GM13977 (cell line): ENCODE data around the gene NINL.

ENCODE experiments used
- DNase-seq: peaks from one replicate; pipeline ENCODE4 v3.0.0; 2012; ENCODE audit warnings: low spot score
- CTCF ChIP-seq: IDR thresholded peaks from 2 replicates; pipeline ENCODE4 v1.5.1; 2012; ENCODE audit warnings: mild to moderate bottlenecking, control low read depth; ENCODE audit not compliant: insufficient read depth; ENCODE audit errors: extremely low read depth, missing control alignments
- in situ Hi-C: fragments of 300-500 bp; cut with MboI; formaldehyde crosslinking; loops from one replicate; pipeline ENCODE4 v1.12.0; 2022; ENCODE audit warnings: low sequenced_read_pairs, low pct_unique_long_range_greater_than_20kb, mixed read lengths, inconsistent platforms; ENCODE audit not compliant: unreplicated experiment

NINL gene

GRCh38 chr20:25422032-25422431 lies 163.3 kb downstream of the NINL start:
- no peak for TF ChIP-seq CTCF
- in situ Hi-C loops = loop anchor here (25.0 kb wide), 1 partner anchor 435 kb away; the partner anchor contains the start of gene APMAP
- DNase-seq = no peak

DNA sequence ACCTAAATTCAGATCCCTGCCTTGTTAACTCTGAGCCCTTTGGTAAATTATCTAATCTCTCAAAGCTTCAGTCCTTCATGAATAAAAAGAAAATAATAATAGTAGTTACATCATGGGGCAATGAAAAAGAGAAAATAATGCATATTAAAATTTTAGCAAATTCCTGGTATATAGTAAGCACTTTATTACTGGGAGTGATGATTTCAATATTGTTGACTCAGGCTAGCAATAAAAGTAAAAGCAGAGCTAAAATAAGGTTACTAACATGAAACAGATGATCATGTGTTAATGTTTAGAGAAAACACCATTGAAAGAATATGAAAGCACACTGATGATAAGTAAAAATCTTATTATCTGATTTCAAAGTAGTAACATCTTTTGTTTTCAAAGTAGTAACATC lies 164.2 kb downstream of the NINL start:
- in situ Hi-C loops = loop anchor here (25.0 kb wide), 1 partner anchor 434 kb away; the partner anchor contains the start of gene APMAP
- DNase-seq = no peak
- no peak for TF ChIP-seq CTCF

DNA sequence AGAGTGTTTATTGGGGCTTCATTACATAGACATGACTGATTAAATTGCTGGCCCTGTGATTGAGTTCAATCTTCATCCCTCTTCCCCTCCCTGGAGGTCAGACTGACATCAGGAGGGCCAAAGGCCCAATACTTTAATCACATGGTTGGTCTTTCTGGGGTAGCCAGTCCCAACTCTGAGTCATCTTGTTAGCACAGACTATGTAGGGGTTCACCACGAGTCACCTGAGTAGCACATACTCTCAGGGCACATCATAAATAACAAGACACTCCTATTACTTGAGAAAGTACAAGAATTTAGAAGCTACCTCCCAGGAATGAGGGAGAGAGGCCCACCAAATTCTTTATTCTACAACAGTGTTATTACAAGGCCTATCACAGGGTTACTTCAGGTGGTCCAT lies 166.6 kb downstream of the NINL start:
- in situ Hi-C loops = loop anchor here (25.0 kb wide), 1 partner anchor 431 kb away; the partner anchor contains the start of gene APMAP
- no peak for TF ChIP-seq CTCF
- no peak for DNase-seq

DNA sequence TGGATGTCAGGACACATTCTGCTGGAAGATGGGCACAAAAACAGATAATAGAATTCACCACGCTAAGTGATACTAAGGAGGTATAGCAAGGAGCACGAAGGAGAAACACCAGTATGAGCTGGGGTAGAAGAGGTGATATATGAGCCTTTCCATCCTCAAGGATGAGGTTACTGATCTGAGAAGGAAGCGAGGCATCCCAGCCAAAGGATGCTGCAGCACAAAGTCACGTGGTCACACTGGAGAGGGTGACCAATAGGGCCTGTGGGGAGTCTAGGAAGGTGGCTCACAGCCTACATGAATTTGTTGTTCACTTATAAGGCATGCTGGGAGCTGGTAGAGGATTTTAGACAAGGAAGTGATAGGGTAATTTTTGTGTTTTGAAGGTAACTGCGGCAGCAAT lies 176.4 kb downstream of the NINL start:
- in situ Hi-C loops = loop anchor here (25.0 kb wide), 1 partner anchor 422 kb away; the partner anchor contains the start of gene APMAP
- no peak for DNase-seq
- TF ChIP-seq CTCF = no peak

DNA sequence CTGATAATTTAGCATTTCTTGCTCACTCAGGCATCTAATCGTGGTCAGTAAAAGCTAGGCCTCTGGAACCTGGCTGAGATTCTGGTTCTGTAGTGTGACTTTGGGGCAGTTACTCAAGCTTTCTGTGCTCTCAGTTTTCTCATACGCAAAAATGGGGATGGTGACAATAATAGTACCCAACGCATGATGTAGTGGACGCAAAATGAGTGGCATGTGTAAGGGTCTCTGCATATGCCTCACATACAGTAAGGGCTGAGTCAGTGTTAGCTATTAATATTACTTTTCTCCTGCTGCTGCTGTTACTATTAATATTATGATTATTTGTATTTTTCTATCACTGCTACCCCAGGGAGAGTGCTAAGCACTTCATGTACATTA lies 177.2 kb downstream of the NINL start:
- no peak for TF ChIP-seq CTCF
- in situ Hi-C loops = loop anchor here (25.0 kb wide), 1 partner anchor 421 kb away; the partner anchor contains the start of gene APMAP
- no peak for DNase-seq

DNA sequence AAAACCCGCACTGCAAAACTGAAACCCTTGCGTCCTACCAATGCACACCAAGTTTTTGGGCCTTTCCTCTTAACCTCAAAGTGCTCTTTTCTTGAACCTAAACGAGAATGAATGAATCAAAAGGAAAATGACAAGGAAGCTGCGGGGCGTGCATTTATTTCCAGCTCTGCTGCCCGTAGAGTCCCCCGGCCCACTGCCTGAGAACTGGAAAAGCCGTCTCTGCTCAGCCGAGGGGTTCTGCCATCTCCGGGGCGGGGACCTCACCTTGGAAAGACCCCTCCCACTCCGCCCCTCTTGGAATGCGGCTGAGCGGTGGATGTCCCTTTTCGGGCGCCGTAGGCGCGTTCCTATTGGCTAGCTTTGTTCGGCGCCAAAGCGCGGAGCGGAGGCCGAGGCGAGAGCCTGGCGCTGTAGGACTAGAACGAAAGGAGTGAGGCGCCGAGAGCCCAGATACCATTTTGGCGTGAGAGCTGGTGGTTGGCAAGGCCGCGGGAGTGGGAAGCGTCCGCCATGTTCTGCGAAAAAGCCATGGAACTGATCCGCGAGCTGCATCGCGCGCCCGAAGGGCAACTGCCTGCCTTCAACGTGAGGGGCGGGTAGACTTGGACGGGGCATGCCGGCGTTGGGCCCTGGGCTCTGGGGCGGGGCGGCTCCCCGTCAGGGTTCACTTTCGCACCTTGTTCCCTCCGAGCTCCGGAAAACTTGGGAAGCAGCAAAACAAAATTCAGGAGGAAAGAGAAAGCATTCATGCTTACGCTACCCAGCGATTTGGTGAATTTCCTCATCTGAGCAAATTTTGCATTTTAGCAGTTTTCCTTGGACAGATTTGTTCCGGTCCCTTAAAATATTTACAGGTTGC lies 177.8 kb downstream of the NINL start, which contains the start of gene GINS1:
Gene GINS1 (plus strand): TSS at position 363 of the 859 bp plus-strand sequence. CDS start 148 bp downstream, at position 511.
- peak; percentile 87 for DNase-seq
- no peak for TF ChIP-seq CTCF
- in situ Hi-C loops = loop anchor here (25.0 kb wide), 1 partner anchor 420 kb away; the partner anchor contains the start of gene APMAP
